Epithelial cell of proximal tubule (primary cell): ENCODE measurements around the gene EBNA1BP2. TPM values are rescaled to one million over a fixed set of nuclear protein-coding genes. Genes with fewer than 3 reads are reported as not detected.

Source experiments
- DNase-seq: peaks from one replicate; pipeline ENCODE4 v3.0.0-alpha.2; 2011; ENCODE audit warnings: low read depth
- H3K4me3 ChIP-seq: 2 replicates; pipeline ENCODE4 v1.5.1; 2011; ENCODE audit warnings: low read depth, mild to moderate bottlenecking, low read length
- total RNA-seq: library from RNA; depleted of rRNA; stranded (reverse); fragments of >200 nt; gene quantifications from 2 replicates; pipeline ENCODE4 v1.2.3, GENCODE V29; 2015
- TF ChIP-seq, protein P1 (sequence below): conservative IDR thresholded peaks from 2 replicates; pipeline ENCODE4 v1.5.1; 2012; ENCODE audit warnings: low read depth, mild to moderate bottlenecking, low read length

EBNA1BP2 gene
- total RNA-seq, 1 donor from 2014 or later, result 117 TPM

DNA sequence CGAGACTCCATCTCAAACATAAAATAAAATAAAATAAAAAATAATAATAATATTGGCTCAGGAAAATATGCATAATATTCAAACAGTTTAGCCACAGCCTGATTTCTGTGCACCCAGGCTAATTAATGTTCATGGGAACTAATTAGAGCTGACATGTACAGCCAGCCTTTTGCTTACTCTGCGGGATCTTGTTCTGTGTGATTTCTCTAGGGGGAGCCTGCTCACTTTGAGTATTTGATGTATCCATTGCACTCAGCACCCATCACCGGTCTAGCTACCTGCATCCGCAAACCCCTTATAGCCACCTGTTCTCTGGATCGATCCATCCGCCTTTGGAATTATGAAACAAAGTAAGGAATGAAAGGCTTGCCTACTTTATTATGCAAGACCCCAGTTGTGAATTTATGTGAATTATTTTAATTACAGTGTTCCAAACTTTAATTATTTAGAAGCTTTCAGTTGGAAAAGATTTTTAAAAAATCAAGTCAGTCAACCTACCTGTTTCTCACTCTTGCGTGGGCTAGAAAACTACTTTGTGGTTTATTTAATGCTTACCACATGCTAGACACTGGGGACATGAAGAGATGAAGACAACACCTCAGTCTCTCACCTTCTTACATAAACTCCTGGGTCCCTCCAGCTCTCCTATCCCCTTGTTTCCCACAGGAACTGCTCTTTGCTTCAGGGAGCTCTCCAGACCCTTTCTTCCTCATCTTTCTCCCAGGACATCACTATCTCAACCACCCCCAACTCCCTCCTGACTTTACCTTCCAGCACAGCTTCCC is 25.4 kb upstream of the EBNA1BP2 start:
- no peak overlapping the region for H3K4me3 ChIP-seq
- TF ChIP-seq, protein P1, sequence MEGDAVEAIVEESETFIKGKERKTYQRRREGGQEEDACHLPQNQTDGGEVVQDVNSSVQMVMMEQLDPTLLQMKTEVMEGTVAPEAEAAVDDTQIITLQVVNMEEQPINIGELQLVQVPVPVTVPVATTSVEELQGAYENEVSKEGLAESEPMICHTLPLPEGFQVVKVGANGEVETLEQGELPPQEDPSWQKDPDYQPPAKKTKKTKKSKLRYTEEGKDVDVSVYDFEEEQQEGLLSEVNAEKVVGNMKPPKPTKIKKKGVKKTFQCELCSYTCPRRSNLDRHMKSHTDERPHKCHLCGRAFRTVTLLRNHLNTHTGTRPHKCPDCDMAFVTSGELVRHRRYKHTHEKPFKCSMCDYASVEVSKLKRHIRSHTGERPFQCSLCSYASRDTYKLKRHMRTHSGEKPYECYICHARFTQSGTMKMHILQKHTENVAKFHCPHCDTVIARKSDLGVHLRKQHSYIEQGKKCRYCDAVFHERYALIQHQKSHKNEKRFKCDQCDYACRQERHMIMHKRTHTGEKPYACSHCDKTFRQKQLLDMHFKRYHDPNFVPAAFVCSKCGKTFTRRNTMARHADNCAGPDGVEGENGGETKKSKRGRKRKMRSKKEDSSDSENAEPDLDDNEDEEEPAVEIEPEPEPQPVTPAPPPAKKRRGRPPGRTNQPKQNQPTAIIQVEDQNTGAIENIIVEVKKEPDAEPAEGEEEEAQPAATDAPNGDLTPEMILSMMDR, result no peak

DNA sequence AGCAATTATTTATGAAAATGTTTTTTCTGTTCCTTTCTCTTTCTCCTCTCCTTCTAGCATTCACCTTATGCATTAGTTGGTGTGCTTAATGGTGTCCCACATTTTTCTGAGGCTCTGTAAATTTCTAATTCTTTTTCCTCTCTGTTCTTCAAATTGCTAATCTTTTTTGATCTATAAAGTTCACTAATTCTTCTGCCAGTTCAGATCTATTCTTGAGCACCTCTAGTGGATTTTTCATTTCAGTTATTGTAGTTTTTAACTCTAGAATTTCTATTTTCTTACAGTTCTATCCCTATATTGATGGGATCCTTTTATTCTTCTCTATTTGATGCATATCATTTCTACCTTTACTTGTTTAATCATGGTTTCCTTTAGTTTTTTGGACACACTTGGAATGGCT is 22.4 kb upstream of the EBNA1BP2 start:
- DNase-seq, result no peak
- TF ChIP-seq, protein P1, result no peak

More for the DNA sequence above, 25.4 kb upstream of the EBNA1BP2 start:
- DNase-seq, result no peak

DNA sequence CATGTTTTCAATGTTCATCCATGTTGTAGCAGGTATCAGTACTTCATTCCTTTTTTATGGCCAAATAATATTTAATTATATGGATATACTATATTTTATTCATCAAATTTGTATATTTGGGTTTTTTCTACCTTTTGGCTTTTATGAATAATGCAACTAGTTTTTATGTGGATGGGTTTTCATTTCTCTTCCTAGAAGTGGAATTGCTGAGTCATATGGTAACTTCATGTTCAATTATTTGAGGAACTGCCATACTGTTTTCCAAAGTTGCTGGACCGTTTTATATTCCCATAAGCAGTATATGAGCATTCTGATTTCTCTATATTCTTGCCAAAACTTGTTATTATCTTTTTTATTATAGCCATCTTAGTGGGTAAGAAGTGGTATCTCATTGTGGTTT is 16.0 kb upstream of the EBNA1BP2 start:
- DNase-seq, result no peak
- no peak overlapping the region for H3K4me3 ChIP-seq
- TF ChIP-seq, protein P1, result no peak

More for the DNA sequence above, 22.4 kb upstream of the EBNA1BP2 start:
- H3K4me3 ChIP-seq, result no peak overlapping the region

DNA sequence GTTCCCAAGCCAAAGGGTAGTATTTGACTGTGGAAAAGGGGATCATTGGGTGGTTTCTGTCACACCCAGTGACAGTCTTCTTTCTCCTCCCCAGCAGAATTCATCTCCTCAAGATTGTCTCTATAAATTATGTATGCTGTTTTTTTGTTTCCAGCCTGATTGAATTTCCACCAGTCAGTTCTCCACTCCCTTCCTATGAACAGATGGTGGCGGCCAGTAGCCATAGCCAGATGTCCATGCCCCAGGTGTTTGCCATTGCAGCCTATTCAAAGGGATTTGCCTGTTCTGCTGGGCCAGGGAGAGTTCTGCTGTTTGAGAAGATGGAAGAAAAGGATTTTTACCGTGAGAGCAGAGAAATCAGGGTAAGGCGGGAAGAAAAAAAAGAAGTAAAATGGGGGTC is 12.9 kb upstream of the EBNA1BP2 start:
- H3K4me3 ChIP-seq, result no peak overlapping the region
- TF ChIP-seq, protein P1, result no peak
- no peak for DNase-seq

DNA sequence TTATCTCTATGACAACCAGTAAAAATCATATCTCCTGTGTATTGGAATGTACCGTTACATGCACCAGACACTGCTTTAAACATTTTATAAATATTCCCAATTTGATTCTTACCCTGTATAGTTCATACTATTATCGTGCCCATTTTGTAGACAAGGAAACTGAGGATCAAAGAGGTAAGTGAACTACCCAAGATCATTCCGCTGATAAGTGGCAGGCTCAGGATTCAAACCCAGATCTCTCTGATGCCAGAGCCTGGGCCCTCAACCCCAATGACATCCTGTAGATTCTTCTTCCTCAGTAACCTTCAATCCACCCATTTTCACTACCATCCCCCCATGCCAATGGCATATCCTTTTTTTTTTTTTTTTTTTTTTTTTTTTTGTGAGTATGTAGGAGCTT is 12.3 kb upstream of the EBNA1BP2 start:
- no peak overlapping the region for H3K4me3 ChIP-seq
- no peak for DNase-seq
- TF ChIP-seq, protein P1, result no peak

DNA sequence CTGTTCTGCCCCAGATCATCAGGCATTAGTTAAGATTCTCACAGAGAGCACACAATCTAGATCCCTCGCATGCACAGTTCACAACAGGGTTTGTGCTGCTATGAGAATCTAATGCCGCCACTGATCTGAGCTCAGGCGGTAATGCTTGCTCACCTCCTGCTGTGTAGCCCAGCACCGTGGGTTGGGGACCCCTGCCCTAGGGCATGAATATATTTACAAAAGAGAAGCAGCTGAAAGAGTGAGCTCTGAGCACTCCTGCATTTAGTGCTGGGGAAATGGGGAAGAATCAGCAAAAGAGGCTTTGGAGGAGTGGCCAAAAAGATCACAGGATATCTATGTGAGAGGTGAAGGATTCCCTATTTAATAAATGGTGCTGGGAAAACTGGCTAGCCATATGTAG is 5.6 kb upstream of the EBNA1BP2 start:
- no peak for DNase-seq
- TF ChIP-seq, protein P1, result no peak
- no peak overlapping the region for H3K4me3 ChIP-seq

DNA sequence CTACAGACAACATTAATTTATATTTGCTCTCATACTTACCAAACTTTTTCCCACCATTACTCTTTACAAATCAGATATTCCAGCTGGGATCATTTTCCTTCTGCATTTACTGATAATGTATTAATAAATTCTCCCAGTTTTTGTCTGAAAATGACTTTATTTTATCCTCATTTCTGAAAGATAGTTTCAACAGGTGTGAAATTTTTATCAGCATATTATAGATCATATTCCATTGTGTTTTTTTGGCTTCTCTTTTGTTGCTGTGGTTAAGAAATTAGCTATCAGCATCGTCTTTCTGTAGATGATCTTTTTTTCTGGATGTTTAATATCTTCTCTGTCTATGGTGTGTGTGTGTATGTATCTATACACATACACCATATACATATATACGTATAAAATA is 2.8 kb upstream of the EBNA1BP2 start:
- DNase-seq, result no peak
- TF ChIP-seq, protein P1, result no peak
- no peak overlapping the region for H3K4me3 ChIP-seq
